HG02885 (cell line): ENCODE results near the gene MYL10.

Source experiments
- ATAC-seq: cut with Tn5 transposase; IDR thresholded peaks from one replicate; pipeline ENCODE4 v1.9.1; 2021; ENCODE audit warnings: mild to moderate bottlenecking; ENCODE audit not compliant: unreplicated experiment, poor library complexity

Gene MYL10

GRCh38 chr7:101629171-101629570 lies at the start of gene MYL10:
Gene MYL10, minus strand, starts transcription at chr7:101629296. Its CDS starts 178 bp downstream, at chr7:101629118.
- ATAC-seq: no peak

GRCh38 chr7:101678658-101679057 lies 49.6 kb upstream of the MYL10 start:
- ATAC-seq: no peak

GRCh38 chr7:101677797-101678479 lies 48.8 kb upstream of the MYL10 start:
- no peak for ATAC-seq

- ATAC-seq: no peak
Measured at GRCh38 chr7:101677391-101677790, 48.3 kb upstream of the MYL10 start.

- no peak for ATAC-seq
Measured at GRCh38 chr7:101676956-101677355, 47.9 kb upstream of the MYL10 start.

- no peak for ATAC-seq
Measured at GRCh38 chr7:101676062-101676598, 47.0 kb upstream of the MYL10 start.

- no peak for ATAC-seq
Measured at GRCh38 chr7:101674439-101674838, 45.3 kb upstream of the MYL10 start.

- no peak for ATAC-seq
Measured at GRCh38 chr7:101673951-101674350, 44.9 kb upstream of the MYL10 start.

- no peak for ATAC-seq
Measured at GRCh38 chr7:101673315-101673714, 44.2 kb upstream of the MYL10 start.

- ATAC-seq: no peak
Measured at GRCh38 chr7:101671371-101672356, 42.6 kb upstream of the MYL10 start.

GRCh38 chr7:101669307-101669706 lies 40.2 kb upstream of the MYL10 start:
- no peak for ATAC-seq

- no peak for ATAC-seq
Measured at GRCh38 chr7:101668726-101669125, 39.6 kb upstream of the MYL10 start.

GRCh38 chr7:101667920-101668319 lies 38.8 kb upstream of the MYL10 start:
- ATAC-seq: no peak

- no peak for ATAC-seq
Measured at GRCh38 chr7:101667399-101667798, 38.3 kb upstream of the MYL10 start.

- ATAC-seq: no peak
Measured at GRCh38 chr7:101666741-101667140, 37.6 kb upstream of the MYL10 start.

- no peak for ATAC-seq
Measured at GRCh38 chr7:101666293-101666692, 37.2 kb upstream of the MYL10 start.

GRCh38 chr7:101664893-101665471 lies 35.9 kb upstream of the MYL10 start:
- no peak for ATAC-seq

- no peak for ATAC-seq
Measured at GRCh38 chr7:101664436-101664835, 35.3 kb upstream of the MYL10 start.

GRCh38 chr7:101663747-101664146 lies 34.7 kb upstream of the MYL10 start:
- ATAC-seq: no peak

- no peak for ATAC-seq
Measured at GRCh38 chr7:101662447-101662998, 33.4 kb upstream of the MYL10 start.
